ENCODE results near the gene TMEM219.

The TMEM219 gene

DNA sequence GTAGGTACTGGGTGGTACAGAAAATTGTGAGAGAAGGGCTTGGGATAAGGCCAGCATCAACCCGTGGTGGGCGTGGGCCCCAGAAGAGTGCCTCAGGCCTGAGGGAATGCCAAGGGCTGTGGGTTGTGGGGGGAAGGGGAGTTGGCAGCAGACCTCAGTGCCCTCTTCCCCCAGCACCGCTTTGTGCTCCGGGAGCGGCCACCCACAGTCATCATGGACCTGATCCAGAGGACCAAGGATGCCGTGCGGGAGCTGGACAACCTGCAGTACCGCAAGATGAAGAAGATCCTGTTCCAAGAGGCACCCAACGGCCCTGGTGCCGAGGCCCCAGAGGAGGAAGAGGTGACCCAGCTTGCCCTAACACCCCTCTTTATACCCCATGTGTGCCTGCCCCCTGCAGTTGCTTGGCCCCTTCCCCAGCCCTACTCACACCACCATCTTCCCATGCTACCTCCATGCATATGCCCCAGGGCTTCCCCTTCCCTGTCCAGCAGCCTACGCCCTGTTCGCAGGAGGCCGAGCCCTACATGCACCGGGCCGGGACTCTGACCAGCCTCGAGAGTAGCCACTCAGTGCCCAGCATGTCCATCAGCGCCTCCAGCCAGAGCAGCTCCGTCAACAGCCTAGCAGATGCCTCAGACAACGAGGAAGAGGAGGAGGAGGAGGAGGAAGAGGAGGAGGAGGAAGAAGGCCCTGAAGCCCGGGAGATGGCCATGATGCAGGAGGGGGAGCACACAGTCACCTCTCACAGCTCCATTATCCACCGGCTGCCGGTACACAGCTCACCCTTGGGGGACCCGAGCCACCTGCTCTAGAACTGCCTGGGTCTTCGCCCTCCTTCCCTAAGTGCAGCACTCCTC lies 20.9 kb downstream of the TMEM219 start:
- no peak for DNase-seq (ENCODE audit: low read depth in 2 of 2)

- DNase-seq (ENCODE audit: low read depth in 2 of 2), result no peak
These were observed 21.7 kb downstream of the TMEM219 start for GRCh38 chr16:29983420-29984136.

DNA sequence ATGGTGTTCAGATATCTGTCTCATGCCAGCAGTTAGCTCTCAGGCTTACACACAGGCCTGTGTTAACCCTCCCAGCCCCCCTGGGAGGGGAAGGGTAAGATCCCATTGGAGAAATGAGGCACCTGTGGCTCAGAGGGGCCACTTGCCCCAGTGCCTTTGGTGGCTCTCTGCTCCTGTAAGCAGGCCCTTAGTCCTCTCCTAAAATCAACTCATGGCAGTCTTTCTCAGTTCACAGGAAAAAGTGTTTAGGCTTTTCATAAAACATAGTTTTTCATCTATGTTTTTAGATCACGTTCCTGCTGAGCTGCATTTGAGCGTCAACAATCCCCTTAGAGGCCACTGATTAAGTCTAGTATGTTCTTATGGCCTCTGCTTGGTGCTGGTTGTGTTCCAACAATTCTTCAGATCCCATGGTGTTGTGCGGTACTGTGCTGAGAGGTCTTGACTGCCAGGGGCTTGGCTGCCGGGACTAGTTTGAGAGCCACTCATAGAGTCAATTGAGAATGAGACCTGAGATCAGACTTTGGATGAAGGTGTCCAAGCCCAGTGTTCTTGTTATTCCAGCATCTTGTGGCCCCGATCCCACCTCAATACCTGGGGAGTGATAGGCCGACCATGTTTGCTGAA lies 22.4 kb downstream of the TMEM219 start:
- DNase-seq (ENCODE audit: low read depth in 2 of 2), result no peak

DNA sequence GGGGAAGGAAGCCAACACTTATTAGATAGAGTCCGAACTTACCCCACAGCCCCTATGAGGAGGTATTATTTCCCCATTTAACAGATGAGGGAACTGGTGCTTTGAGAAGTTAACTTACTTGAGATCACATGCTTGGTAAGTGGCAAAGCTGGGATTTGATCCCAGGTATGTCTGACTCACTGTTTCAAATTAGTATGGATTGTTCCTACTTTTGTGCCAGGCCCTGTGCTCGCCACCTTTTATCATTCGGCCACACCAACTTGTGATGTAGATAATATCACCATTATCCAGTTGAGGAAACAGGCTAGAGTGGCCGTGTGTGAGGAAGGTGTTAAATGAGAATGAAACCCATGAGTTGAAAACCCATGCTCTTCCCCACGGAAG lies 22.9 kb downstream of the TMEM219 start:
- DNase-seq (ENCODE audit: low read depth in 2 of 2), result no peak

- DNase-seq (ENCODE audit: low read depth in 2 of 2), result no peak
These were observed 23.5 kb downstream of the TMEM219 start for GRCh38 chr16:29985271-29985811.

GRCh38 chr16:29986231-29986630 lies 24.4 kb downstream of the TMEM219 start:
- DNase-seq (ENCODE audit: low read depth in 2 of 2), result no peak

DNA sequence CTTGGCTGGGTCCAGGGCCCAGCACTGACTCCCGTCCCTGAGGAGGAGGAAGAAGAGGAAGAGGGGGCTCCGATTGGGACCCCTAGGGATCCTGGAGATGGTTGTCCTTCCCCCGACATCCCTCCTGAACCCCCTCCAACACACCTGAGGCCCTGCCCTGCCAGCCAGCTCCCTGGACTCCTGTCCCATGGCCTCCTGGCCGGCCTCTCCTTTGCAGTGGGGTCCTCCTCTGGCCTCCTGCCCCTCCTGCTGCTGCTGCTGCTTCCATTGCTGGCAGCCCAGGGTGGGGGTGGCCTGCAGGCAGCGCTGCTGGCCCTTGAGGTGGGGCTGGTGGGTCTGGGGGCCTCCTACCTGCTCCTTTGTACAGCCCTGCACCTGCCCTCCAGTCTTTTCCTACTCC lies 25.1 kb downstream of the TMEM219 start:
- DNase-seq (ENCODE audit: low read depth in 2 of 2), result no peak

DNA sequence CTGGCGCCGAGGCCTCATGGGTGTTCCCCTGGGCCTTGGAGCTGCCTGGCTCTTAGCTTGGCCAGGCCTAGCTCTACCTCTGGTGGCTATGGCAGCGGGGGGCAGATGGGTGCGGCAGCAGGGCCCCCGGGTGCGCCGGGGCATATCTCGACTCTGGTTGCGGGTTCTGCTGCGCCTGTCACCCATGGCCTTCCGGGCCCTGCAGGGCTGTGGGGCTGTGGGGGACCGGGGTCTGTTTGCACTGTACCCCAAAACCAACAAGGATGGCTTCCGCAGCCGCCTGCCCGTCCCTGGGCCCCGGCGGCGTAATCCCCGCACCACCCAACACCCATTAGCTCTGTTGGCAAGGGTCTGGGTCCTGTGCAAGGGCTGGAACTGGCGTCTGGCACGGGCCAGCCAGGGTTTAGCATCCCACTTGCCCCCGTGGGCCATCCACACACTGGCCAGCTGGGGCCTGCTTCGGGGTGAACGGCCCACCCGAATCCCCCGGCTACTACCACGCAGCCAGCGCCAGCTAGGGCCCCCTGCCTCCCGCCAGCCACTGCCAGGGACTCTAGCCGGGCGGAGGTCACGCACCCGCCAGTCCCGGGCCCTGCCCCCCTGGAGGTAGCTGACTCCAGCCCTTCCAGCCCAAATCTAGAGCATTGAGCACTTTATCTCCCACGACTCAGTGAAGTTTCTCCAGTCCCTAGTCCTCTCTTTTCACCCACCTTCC lies 25.6 kb downstream of the TMEM219 start:
- DNase-seq (ENCODE audit: low read depth in 2 of 2), result no peak

DNA sequence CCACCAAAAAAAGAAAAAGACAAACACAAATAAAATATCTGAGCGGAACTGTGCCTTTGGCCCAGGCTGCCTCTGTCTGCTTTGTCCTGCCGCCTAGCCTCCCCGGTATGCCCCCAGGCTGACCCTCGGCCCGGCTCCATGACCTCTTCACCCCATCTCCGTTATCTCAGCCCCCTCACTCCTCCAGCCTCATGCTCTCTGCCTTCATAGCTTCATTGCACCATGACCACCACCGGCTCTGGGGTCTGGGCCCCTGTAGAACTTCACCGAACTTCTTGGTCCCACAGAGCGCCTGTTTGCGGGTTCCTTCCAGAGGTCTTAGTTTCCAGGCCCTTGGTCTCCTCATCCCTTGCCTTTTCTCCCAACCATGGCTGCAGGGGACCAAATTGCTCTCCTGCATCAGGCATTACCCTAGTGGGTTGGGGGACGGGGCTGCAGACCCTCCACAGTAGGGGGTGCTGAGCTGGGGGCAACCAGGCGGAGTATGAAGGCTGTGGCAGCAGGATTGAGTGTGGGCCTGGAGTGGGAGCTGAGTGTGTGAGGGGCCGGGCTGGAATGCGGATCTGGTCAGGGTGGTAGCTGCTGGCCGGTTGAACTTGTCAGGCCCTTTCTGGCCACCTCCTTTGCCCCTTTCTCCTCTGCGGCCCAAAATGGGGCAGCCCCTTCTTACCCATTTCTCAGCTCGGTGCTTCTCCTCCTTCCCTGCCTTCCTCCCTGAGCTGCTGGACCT lies 26.6 kb downstream of the TMEM219 start:
- DNase-seq (ENCODE audit: low read depth in 2 of 2), result no peak

DNA sequence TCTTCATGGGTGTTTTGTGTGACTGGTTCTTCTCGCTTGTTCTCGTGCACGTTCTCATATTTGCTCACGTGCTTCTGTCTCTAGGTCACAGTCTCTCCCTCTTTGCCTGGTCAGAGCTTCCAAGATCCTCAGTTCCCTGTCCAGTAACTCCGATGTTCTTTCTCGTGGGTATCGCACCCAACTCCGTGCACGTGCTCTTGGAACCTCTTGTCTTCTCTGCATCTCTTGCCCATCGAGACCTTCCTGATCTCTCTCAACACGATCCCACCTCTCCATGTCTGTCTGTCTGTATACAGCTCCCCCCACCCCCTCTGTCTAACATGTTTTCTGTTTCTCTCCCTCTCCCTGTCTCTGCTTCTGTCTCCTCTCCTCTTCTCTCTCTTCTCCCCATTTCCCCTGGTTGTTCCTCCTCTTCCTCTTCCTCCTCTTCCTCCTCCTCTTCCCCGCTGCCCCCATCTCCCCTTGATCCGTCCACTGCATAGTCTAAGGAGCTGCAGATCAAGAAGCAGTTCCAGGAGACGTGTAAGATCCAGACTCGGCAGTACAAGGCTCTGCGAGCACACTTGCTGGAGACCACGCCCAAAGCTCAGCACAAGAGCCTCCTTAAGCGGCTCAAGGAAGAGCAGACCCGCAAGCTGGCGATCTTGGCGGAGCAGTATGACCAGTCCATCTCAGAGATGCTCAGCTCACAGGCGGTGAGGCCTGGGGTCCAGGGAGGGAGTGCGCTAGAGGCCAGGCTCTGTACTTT lies 27.4 kb downstream of the TMEM219 start:
- DNase-seq (ENCODE audit: low read depth in 2 of 2), result no peak

DNA sequence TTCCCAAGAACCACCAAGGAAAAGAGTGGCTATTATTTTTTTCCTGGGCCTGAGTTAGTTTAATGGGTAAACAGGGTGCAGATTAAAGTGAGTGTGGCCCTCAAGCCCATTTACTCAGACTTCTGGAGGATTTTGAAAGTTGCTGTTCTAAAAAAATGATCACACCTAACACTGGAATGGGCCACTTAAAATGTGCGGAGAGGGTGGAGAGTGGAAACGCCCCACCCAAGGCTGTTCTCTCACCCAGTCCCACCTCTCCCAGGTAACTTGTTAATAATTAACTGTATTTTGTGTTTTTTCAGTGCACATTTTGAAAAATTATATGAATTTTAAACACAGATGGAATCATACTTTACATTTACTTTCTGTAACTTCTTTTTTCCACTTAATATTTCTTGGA lies 28.2 kb downstream of the TMEM219 start:
- no peak for DNase-seq (ENCODE audit: low read depth in 2 of 2)

DNA sequence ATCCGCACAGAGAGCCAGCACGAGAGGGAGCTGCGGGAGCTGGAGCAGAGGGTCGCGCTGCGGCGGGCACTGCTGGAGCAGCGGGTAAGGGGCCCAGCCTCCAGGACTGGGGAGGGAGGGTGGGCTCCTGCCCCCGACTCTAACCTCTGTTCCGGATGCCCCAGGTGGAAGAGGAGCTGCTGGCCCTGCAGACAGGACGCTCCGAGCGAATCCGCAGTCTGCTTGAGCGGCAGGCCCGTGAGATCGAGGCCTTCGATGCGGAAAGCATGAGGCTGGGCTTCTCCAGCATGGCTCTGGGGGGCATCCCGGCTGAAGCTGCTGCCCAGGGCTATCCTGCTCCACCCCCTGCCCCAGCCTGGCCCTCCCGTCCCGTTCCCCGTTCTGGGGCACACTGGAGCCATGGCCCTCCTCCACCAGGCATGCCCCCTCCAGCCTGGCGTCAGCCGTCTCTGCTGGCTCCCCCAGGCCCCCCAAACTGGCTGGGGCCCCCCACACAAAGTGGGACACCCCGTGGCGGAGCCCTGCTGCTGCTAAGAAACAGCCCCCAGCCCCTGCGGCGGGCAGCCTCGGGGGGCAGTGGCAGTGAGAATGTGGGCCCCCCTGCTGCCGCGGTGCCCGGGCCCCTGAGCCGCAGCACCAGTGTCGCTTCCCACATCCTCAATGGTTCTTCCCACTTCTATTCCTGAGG lies 29.1 kb downstream of the TMEM219 start:
- no peak for DNase-seq (ENCODE audit: low read depth in 2 of 2)

GRCh38 chr16:29991571-29991904 lies 29.7 kb downstream of the TMEM219 start:
- no peak for DNase-seq (ENCODE audit: low read depth in 2 of 2)

DNA sequence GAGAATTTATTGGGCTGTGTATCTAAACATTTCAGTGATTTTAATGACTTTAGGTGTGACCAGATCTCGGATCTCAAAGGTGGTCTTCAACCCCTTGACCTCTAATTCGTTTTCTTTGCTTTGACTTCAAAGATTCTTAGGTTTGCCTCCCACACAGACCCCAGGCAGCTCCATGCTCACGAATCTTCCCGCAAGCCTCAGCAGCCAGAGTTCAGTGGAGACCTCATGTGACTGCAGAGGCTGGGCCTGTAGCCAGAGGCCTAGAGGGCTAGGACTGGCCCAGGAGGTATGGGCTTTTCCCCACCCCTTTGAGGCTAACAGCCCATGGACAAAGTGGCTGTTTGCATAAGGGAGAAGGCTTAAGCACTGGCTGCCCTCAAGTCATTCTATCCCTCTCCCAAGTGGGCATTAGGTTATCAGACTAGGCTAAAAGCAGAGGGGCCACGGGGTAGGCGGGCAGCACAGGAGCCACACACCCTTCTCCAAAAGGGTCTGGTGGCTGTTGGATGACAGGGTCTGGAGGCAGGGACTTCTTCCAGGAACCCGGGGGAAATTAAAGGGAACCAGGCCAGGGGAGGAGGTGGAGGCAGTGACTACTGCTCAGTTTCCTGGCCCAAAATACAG lies 30.6 kb downstream of the TMEM219 start:
- no peak for DNase-seq (ENCODE audit: low read depth in 2 of 2)

DNA sequence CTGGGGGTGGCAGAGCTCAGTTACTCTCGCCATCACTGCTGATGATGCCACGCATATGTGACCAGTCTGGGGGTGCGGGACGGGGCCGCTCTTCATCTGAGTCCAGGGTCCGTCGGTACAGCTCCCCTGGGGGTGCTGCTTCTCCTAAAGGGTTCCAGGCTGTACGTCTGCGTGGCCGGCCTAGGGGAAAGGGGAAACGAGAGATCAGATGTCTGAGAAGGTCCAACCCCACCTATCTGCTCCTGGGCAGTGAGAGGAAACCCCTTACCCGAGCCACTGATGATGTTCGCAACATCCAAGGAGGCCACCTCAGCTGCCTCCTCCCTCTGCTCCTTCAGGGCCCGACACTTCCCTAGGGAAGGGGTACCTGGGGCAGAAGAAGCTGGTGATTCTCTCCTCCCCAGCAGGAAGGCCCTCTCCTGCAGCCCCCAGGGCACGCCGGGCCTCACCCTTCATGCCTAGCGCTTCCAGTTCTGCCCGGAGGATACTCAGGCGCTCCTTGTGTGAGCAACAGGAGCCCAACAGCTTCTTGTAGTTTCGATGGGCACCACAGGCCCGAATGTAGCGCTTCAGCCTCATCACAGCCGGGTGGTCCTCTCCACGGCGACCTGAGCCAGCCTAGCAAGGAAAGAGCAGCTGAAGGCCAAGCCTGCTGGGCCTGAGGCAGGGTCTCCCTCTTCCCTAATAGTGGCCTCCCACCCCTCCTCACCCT lies 31.5 kb downstream of the TMEM219 start:
- no peak for DNase-seq (ENCODE audit: low read depth in 2 of 2)

- no peak for DNase-seq (ENCODE audit: low read depth in 2 of 2)
These were observed 32.2 kb downstream of the TMEM219 start for GRCh38 chr16:29993903-29994599.

DNA sequence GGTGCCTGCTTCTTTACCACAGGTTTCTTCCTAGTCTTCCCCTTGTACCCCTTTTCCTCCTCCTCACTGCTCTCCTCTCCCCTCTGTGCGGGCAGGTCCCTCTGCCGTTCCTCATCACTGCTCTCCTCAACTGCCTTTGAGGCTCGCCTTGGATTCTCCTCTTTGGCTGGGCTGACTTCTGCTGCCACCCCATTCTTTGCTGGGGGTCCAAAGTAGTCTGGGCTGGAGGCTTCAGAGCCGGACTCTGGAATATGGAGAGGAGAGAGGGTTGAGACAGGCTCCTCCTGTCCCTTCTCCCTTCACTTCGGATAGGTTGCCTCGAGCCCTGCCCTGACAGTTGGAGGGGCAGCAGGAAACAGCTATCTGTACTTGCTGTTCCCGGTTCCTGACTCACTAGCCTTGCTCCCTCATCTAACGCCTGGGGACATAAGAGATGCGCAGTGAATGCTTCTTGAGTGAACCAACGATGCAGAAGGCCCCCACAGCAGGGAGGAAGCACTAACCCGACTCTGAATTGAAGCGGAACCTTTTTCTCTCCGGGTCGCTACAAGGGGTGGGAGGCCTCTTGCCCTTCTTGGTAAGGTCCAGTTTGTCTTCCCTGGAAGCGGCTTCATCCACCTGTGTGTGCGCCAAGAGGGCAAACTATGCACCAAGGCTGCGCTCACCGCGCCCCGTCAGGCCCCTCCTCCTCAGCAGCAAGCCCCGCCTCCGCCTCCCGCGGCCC lies 32.9 kb downstream of the TMEM219 start:
- DNase-seq (ENCODE audit: low read depth in 2 of 2), result no peak

Measured in stimulated activated CD8-positive, alpha-beta memory T cell treated with anti-CD3 and anti-CD28 coated beads, Interleukin-2, amount 100 ng/mL, for 1 hour (primary cell).